CMK (cell line): Measurements from ENCODE around the gene GTF2IRD1.
"Not testable (repeated sequence)": the region's sequence is repeated elsewhere in the genome, so short reads cannot be mapped to it uniquely, and the experiment has no call there.

Experiments used
- DNase-seq: peaks from one replicate; pipeline ENCODE4 v3.0.0-alpha.2; 2010; ENCODE audit warnings: low read depth

Gene GTF2IRD1

GRCh38 chr7:74493295-74493694 lies 39.6 kb downstream of the GTF2IRD1 start:
- DNase-seq, result no peak

GRCh38 chr7:74494076-74494548 lies 40.4 kb downstream of the GTF2IRD1 start:
- no peak for DNase-seq

GRCh38 chr7:74495112-74496086 lies 41.7 kb downstream of the GTF2IRD1 start:
- no peak for DNase-seq

- no peak for DNase-seq
These were observed 42.6 kb downstream of the GTF2IRD1 start for GRCh38 chr7:74496272-74496671.

- DNase-seq, result not testable (repeated sequence)
These were observed 43.1 kb downstream of the GTF2IRD1 start for GRCh38 chr7:74496773-74497172.

- DNase-seq, result no peak
These were observed 44.6 kb downstream of the GTF2IRD1 start for GRCh38 chr7:74498354-74498753.

GRCh38 chr7:74498996-74499834 lies 45.5 kb downstream of the GTF2IRD1 start:
- DNase-seq, result no peak

GRCh38 chr7:74499835-74500388 lies 46.2 kb downstream of the GTF2IRD1 start:
- no peak for DNase-seq

- no peak for DNase-seq
These were observed 47.6 kb downstream of the GTF2IRD1 start for GRCh38 chr7:74501298-74501697.

GRCh38 chr7:74502216-74502891 lies 48.6 kb downstream of the GTF2IRD1 start:
- DNase-seq, result no peak

- no peak for DNase-seq
These were observed 49.4 kb downstream of the GTF2IRD1 start for GRCh38 chr7:74503061-74503460.

GRCh38 chr7:74503943-74504342 lies 50.2 kb downstream of the GTF2IRD1 start:
- no peak for DNase-seq

GRCh38 chr7:74505471-74506324 lies 52.0 kb downstream of the GTF2IRD1 start:
- DNase-seq, result no peak

- DNase-seq, result no peak
These were observed 52.6 kb downstream of the GTF2IRD1 start for GRCh38 chr7:74506325-74506724.

- no peak for DNase-seq
These were observed 54.0 kb downstream of the GTF2IRD1 start for GRCh38 chr7:74507538-74508319.

- DNase-seq, result not testable (repeated sequence)
These were observed 55.7 kb downstream of the GTF2IRD1 start for GRCh38 chr7:74509453-74509852.

GRCh38 chr7:74511345-74511744 lies 57.6 kb downstream of the GTF2IRD1 start:
- DNase-seq, result no peak

GRCh38 chr7:74512762-74513161 lies 59.1 kb downstream of the GTF2IRD1 start:
- DNase-seq, result no peak

- DNase-seq, result no peak
These were observed 60.5 kb downstream of the GTF2IRD1 start for GRCh38 chr7:74514131-74514591.

- no peak for DNase-seq
These were observed 61.6 kb downstream of the GTF2IRD1 start for GRCh38 chr7:74515276-74515675.
